ENCODE results near the gene KCTD21.

KCTD21 gene

DNA sequence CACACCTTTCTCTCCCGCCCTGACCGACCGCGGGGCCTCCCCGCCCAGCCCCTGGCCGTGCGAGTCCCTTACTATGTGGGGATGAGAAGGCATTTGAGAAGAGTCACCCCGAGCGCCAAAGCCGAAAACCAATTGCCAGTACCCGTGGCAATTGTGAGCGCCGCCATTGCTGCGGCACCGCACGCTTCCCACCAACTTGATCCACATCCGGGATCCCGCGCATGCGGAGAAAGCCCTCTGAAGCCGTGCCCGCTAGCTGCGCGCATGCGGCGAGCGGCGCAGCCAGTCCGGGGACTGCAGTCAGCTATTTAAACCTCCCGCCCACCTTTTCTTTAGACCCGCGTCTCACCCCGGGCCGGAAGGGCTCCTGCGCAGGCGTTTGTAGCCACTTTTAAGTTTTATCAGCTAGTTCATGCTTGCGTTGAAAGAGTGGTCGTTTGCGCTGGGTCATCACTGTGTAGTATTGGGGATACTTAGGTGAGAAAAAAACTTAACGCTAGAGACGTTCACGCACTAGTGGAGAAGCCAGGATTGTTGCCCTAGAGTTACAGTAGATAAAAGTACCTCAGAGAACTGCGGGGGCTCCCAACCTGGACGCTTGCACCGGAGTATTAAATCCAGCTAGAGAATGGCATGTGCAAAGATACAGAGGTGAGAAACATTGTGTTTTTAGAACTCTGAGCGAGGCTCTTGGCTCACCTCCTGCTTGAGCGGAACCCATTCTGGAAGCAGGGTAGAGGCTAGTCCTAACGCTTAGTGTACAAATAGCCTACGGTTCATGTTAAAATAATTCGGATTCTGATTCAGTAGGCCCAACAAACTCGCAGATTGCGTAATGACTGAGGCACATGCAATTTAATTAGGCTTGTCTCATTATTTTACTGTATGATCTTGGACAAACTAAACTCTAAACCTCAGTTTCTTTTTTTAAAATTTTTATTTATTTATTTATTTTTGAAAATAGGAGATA, 48.7 kb downstream of the KCTD21 start, which contains the start of gene ALG8:
TSS of gene ALG8 (minus strand) at position 205 of the 970 bp plus-strand sequence. CDS start at position 167, 38 bp downstream.
- DNase-seq (ENCODE audit: low spot score) = peak; percentile 88

DNA sequence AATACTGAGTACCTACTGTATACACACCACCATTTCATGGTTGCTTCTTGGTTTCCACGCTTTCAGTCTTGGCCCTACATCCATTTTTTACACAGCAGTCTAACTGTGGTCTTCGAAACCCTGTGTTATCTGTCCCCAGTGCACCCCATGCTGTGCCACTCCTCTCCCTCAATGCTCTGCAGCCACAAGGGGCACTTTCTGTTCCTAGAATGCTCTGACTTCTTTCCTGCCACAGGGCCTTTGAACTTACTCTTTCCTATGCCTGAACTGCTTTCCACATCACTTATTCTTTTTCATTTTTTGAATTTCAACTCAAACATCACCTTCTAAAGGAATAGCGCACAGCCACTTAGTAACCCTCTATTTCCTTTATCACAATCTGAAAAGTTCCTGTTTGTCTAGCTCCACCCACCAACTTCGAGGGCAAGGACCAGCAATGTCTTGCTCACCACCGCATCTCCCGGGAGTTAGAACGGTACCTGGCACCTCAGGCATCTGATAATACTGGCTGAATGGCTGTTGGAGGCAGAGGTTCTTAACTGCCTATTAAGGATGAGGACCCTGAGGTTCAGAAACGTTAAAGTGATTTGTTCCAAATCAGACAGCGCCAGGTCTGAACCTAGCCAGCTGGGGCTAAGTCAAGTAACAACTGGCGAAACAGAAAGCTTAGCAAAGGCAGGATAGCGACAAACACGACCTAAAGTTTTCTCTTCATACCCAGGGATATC, 49.6 kb downstream of the KCTD21 start:
- DNase-seq (ENCODE audit: low spot score) = no peak

GRCh38 chr11:78138291-78138690, 50.1 kb downstream of the KCTD21 start:
- no peak for DNase-seq (ENCODE audit: low spot score)

DNA sequence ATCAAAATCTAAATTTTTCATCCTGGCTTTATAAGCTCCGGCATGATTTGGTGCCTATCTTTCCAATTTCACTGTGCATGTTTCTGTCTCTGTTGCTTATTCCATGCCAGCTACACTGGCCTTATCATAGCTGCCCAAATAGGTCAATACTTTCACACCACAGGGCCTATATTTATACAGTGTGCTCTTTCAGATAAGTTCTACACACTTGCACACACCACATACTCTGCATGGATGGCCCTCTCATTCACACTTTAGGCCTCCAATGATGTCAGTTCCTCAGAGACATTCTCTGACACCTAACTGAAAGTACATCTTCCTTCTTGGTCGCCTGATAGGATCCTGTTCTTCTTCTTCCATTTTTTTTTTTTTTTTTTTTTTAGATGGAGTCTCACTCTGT, 56.0 kb downstream of the KCTD21 start:
- DNase-seq (ENCODE audit: low spot score) = no peak

DNA sequence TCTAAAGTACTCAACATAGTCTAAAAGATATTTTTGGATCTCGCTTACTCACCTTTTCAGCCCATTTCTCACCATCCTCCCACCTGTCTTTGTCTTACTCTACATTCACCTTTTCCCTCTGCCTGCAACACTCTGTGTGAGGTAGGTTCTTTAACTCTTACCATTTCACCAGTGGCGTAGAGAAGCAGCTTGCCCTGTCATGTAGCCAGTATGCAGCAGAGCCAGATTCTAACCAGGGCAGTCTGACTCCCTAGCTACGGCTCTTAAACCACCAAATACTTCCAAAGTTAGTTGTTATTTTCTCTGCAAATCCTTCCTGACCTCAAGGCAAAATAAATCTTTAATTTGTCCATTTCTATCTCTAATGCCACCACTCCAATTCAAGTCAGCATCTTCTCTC, 56.5 kb downstream of the KCTD21 start:
- no peak for DNase-seq (ENCODE audit: low spot score)

GRCh38 chr11:78127403-78127802, 61.0 kb downstream of the KCTD21 start:
- DNase-seq (ENCODE audit: low spot score) = no peak

Data from HuH-7.5 (cell line).